Central memory CD8-positive, alpha-beta T cell (primary cell): ENCODE measurements around the gene DSC2.
"Not testable (repeated sequence)": the region's sequence is repeated elsewhere in the genome, so short reads cannot be mapped to it uniquely, and the experiment has no call there.

Experiments used
- ATAC-seq: fragments of 150-1000 bp; cut with Tn5 transposase; replicated peaks from 2 replicates; pipeline ENCODE4 v1.10.0; 2022; ENCODE audit warnings: mild to moderate bottlenecking, moderate FRiP score, moderate number of reproducible peaks; ENCODE audit not compliant: poor library complexity, severe bottlenecking; ENCODE audit errors: extremely low read depth
- DNase-seq, 2 donors: peaks; one replicate each; pipeline ENCODE4 v3.0.0; 2021; ENCODE audit warnings: low spot score in 2 of 2
- H3K27ac Mint-ChIP-seq: one replicate; pipeline ENCODE4 v1.8.0; 2022; ENCODE audit warnings: low read depth, mild to moderate bottlenecking, moderate library complexity, mixed read lengths
- H3K27me3 Mint-ChIP-seq: one replicate; pipeline ENCODE4 v1.8.0; 2022; ENCODE audit warnings: mixed read lengths
- H3K36me3 Mint-ChIP-seq: one replicate; pipeline ENCODE4 v1.8.0; 2022; ENCODE audit warnings: mild to moderate bottlenecking, moderate library complexity, mixed read lengths; ENCODE audit not compliant: insufficient read depth
- H3K4me1 Mint-ChIP-seq: one replicate; pipeline ENCODE4 v1.8.0; 2022; ENCODE audit warnings: mixed read lengths
- H3K4me3 Mint-ChIP-seq: one replicate; pipeline ENCODE4 v1.8.0; 2022; ENCODE audit warnings: mild to moderate bottlenecking, moderate library complexity, mixed read lengths
- H3K9me3 Mint-ChIP-seq: one replicate; pipeline ENCODE4 v1.8.0; 2022; ENCODE audit warnings: mixed read lengths

Gene DSC2

DNA sequence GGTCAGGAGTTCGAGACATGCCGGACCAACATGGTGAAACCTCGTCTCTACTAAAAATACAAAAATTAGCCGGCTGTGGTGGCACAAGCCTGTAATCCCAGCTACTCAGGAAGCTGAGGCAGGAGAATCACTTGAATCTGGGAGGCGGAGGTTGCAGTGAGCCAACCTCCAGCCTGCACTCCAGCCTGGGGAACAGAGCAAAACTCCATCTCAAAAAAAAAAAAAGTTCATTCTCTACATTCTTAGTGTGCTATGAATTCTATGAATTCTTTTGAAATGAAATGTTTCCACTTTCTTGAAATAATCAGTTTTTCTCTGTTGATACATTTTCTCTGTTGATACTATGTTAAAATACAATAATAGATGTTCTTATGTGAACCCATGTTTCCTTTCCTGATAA lies 64.5 kb downstream of the DSC2 start:
- not testable (repeated sequence) for DNase-seq, H3K4me3 Mint-ChIP-seq, H3K4me1 Mint-ChIP-seq

GRCh38 chr18:31034541-31034940 lies 67.7 kb downstream of the DSC2 start:
- ATAC-seq: no peak
- H3K9me3 Mint-ChIP-seq: peaks cover 4% of the 10 kb centered on the region
- H3K27me3 Mint-ChIP-seq: no peaks in the 10 kb centered on the region
- no peaks in the 10 kb centered on the region for H3K4me1 Mint-ChIP-seq
- DNase-seq: no peak
- H3K36me3 Mint-ChIP-seq: no peaks in the 10 kb centered on the region
- H3K4me3 Mint-ChIP-seq: no peak overlapping the region
- no peak overlapping the region for H3K27ac Mint-ChIP-seq

More for the DNA sequence above, 64.5 kb downstream of the DSC2 start:
- not testable (repeated sequence) for H3K27ac Mint-ChIP-seq, H3K36me3 Mint-ChIP-seq, H3K9me3 Mint-ChIP-seq, ATAC-seq
- peaks cover 18% of the 10 kb centered on the region for H3K27me3 Mint-ChIP-seq

GRCh38 chr18:31030574-31031278 lies 71.5 kb downstream of the DSC2 start:
- ATAC-seq (no peak), DNase-seq (no peak)
- H3K27me3 Mint-ChIP-seq: no peaks in the 10 kb centered on the region
- H3K4me1 Mint-ChIP-seq: no peaks in the 10 kb centered on the region
- H3K4me3 Mint-ChIP-seq: no peak overlapping the region
- H3K27ac Mint-ChIP-seq: no peak overlapping the region
- H3K36me3 Mint-ChIP-seq: no peaks in the 10 kb centered on the region
- peaks cover 18% of the 10 kb centered on the region for H3K9me3 Mint-ChIP-seq

- peaks cover 14% of the 10 kb centered on the region for H3K9me3 Mint-ChIP-seq
- no peak for DNase-seq
- no peaks in the 10 kb centered on the region for H3K36me3 Mint-ChIP-seq
- no peaks in the 10 kb centered on the region for H3K4me1 Mint-ChIP-seq
- ATAC-seq: no peak
- no peaks in the 10 kb centered on the region for H3K27me3 Mint-ChIP-seq
- no peak overlapping the region for H3K4me3 Mint-ChIP-seq
- H3K27ac Mint-ChIP-seq: no peak overlapping the region
These were observed 86.3 kb downstream of the DSC2 start for GRCh38 chr18:31015715-31016434.

DNA sequence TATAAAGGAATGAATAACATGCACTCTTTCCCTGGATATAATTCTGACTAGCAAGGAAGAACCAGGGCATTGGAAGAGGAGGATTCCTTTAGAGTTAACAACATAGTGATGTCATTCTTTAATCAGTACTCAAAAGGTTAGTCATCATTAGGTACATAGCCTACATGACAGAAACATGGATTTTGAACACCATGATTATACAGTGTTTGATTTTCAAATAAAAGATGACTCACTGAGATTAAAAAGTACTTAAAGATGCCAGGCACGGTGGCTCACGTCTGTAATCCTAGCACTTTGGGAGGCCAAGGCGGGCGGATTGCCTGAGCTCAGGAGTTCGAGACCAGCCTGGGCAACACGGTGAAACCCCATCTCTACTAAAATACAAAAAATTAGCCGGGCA lies 90.8 kb downstream of the DSC2 start:
- not testable (repeated sequence) for H3K27ac Mint-ChIP-seq, ATAC-seq

DNA sequence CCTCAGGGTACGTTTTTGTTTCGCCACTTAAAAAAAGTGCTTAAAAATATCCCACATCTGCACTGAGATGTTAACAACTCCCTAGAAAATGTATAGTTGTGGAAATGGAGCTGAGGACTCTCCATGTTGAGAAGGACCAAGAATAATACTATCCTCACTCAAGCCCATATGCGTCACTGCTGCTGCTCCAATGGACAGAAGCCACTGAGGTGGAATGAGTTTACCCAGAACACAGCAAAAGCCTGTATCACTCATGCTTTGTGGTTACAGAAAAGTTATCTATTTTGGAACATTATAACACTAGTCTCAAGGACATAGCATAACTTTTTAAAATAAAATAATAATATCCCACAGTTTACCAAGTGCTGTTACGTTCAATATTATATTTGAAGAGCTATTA lies 91.6 kb downstream of the DSC2 start:
- ATAC-seq: no peak
- no peak for DNase-seq

More for the DNA sequence above, 90.8 kb downstream of the DSC2 start:
- H3K36me3 Mint-ChIP-seq, H3K27me3 Mint-ChIP-seq, H3K4me1 Mint-ChIP-seq, H3K4me3 Mint-ChIP-seq, H3K9me3 Mint-ChIP-seq, DNase-seq: not testable (repeated sequence)

More for the DNA sequence above, 91.6 kb downstream of the DSC2 start:
- Mint-ChIP-seq H3K9me3 (peaks cover 1% of the 10 kb centered on the region), H3K36me3 (no peaks in the 10 kb centered on the region), H3K4me1 (no peaks in the 10 kb centered on the region), H3K27me3 (no peaks in the 10 kb centered on the region), H3K27ac (no peak overlapping the region), H3K4me3 (no peak overlapping the region)
